ENCODE results near the gene PADI2.

Gene PADI2

GRCh38 chr1:17119076-17119772 lies at the start of gene PADI2:
TSS of gene PADI2 (minus strand) at chr1:17119451. CDS start at chr1:17119371, 80 bp downstream.
- DNase-seq (ENCODE audit: low read depth): peak; percentile 66

GRCh38 chr1:17168091-17168876 lies 49.0 kb upstream of the PADI2 start:
- no peak for DNase-seq (ENCODE audit: low read depth)

- DNase-seq (ENCODE audit: low read depth): no peak
These were observed 48.5 kb upstream of the PADI2 start for GRCh38 chr1:17167786-17168090.

GRCh38 chr1:17167041-17167785 lies 48.0 kb upstream of the PADI2 start:
- no peak for DNase-seq (ENCODE audit: low read depth)

GRCh38 chr1:17165823-17166222 lies 46.6 kb upstream of the PADI2 start:
- no peak for DNase-seq (ENCODE audit: low read depth)

- DNase-seq (ENCODE audit: low read depth): no peak
These were observed 44.8 kb upstream of the PADI2 start for GRCh38 chr1:17163789-17164666.

- DNase-seq (ENCODE audit: low read depth): no peak
These were observed 44.1 kb upstream of the PADI2 start for GRCh38 chr1:17163371-17163770.

- DNase-seq (ENCODE audit: low read depth): no peak
These were observed 43.7 kb upstream of the PADI2 start for GRCh38 chr1:17162941-17163340.

- no peak for DNase-seq (ENCODE audit: low read depth)
These were observed 42.9 kb upstream of the PADI2 start for GRCh38 chr1:17161926-17162800.

- DNase-seq (ENCODE audit: low read depth): no peak
These were observed 42.0 kb upstream of the PADI2 start for GRCh38 chr1:17161137-17161740.

GRCh38 chr1:17158961-17159360 lies 39.7 kb upstream of the PADI2 start:
- DNase-seq (ENCODE audit: low read depth): no peak

- no peak for DNase-seq (ENCODE audit: low read depth)
These were observed 36.9 kb upstream of the PADI2 start for GRCh38 chr1:17156108-17156507.

- DNase-seq (ENCODE audit: low read depth): no peak
These were observed 36.1 kb upstream of the PADI2 start for GRCh38 chr1:17155257-17155920.

GRCh38 chr1:17149771-17150170 lies 30.5 kb upstream of the PADI2 start:
- no peak for DNase-seq (ENCODE audit: low read depth)

- DNase-seq (ENCODE audit: low read depth): no peak
These were observed 29.8 kb upstream of the PADI2 start for GRCh38 chr1:17148950-17149608.

- no peak for DNase-seq (ENCODE audit: low read depth)
These were observed 26.4 kb upstream of the PADI2 start for GRCh38 chr1:17145648-17146047.

- DNase-seq (ENCODE audit: low read depth): no peak
These were observed 24.5 kb upstream of the PADI2 start for GRCh38 chr1:17143760-17144159.

GRCh38 chr1:17141441-17142197 lies 22.4 kb upstream of the PADI2 start:
- no peak for DNase-seq (ENCODE audit: low read depth)

- no peak for DNase-seq (ENCODE audit: low read depth)
These were observed 21.0 kb upstream of the PADI2 start for GRCh38 chr1:17140279-17140678.
